Activated CD4-positive, alpha-beta T cell treated with anti-CD3 and anti-CD28 coated beads for 24 hours (primary cell): ENCODE data around the gene CTBS.
"Not testable (repeated sequence)": the region's sequence is repeated elsewhere in the genome, so short reads cannot be mapped to it uniquely, and the experiment has no call there.

Experiments used
- DNase-seq, 2 donors: peaks; one replicate each; pipeline ENCODE4 v3.0.0-alpha.2; 2020; ENCODE audit warnings: low read depth in 2 of 2

The CTBS gene

GRCh38 chr1:84573967-84574842 lies at the start of gene CTBS:
Gene CTBS, minus strand, starts transcription at chr1:84574440. Its CDS starts 25 bp downstream, at chr1:84574415.
- DNase-seq = peak; percentile 75 to 76

GRCh38 chr1:84621553-84621952 lies 47.3 kb upstream of the CTBS start:
- DNase-seq = no peak

- DNase-seq = peak; percentile 65 to 66
Measured at GRCh38 chr1:84620720-84621313, 46.6 kb upstream of the CTBS start.

DNA sequence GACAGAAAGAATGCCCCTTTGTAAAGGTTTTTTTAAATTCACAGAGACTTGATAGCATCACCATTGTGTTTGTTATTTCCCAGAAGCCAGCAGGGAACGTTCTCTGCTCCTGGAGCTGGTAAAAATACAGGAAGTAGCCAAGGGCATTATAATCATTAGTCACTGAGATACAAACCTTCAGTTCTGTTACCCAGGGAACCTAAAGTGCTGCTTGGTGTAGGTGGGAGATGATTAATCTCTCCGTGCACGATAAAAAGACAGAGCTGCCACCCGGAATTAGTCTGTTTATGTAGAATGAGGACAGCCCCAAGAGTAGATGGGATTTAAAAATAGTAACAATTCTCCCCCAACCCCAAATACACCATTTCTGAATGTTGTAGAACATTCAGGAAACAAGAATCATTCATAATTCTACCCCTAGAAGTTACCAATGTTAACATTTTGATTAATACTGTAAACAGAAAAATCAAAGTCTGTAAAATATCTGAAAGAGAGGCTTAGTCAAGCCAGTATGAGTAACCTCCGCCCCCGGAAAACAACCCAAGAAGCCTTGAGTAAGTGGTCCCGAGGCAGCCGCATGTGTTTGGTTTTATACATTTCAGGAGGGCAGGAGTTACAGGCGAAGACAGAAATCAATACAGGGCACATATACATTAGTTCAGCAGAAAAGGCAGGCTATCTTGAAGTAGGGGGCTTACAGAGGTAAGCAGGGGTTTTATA lies 45.3 kb upstream of the CTBS start:
- peak; percentile 45 to 56 for DNase-seq

DNA sequence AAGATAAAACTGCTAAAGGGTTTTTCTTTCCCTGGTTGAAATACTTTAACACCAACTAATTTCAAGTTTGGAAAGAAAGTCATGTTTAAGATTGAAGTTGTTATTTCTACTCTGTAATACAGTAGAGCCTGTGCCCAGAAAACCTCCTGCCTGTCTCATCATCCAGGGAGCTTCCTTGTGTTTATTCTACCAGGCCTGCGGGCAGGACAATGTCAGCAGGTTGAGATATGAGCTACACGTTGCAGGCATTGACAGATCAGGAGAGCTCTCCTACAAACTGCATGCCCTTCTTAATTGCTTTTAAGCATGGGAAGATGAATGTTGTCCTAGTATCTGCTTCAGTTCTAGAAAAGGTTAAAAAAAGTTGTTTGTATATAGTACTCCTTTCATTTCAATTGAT lies 43.1 kb upstream of the CTBS start:
- no peak for DNase-seq

GRCh38 chr1:84615790-84616189 lies 41.5 kb upstream of the CTBS start:
- no peak for DNase-seq

- DNase-seq = no peak
Measured at GRCh38 chr1:84613887-84614286, 39.6 kb upstream of the CTBS start.

- DNase-seq = no peak
Measured at GRCh38 chr1:84613026-84613425, 38.8 kb upstream of the CTBS start.

GRCh38 chr1:84611796-84612195 lies 37.6 kb upstream of the CTBS start:
- DNase-seq = no peak

GRCh38 chr1:84611091-84611490 lies 36.9 kb upstream of the CTBS start:
- no peak for DNase-seq

DNA sequence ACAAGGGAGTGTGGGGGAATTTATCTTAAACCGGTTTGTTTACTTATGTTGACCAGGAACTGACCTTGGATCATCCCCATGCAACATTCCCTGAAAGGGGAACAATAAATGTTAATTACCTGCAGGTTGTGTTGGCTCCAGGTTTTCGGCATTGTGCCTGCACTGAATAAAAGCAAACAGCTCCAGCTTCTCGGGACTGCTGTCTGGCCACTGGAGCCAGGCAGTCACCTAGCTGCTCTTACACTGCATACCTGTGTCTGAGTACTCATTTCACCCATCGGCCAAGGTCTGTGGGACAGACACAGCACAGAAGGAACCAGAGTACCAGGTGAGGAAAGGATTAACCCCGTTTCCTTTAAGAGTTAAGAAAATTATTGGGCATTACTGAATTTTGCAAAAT lies 32.7 kb upstream of the CTBS start:
- no peak for DNase-seq

- DNase-seq = no peak
Measured at GRCh38 chr1:84605157-84605556, 30.9 kb upstream of the CTBS start.

DNA sequence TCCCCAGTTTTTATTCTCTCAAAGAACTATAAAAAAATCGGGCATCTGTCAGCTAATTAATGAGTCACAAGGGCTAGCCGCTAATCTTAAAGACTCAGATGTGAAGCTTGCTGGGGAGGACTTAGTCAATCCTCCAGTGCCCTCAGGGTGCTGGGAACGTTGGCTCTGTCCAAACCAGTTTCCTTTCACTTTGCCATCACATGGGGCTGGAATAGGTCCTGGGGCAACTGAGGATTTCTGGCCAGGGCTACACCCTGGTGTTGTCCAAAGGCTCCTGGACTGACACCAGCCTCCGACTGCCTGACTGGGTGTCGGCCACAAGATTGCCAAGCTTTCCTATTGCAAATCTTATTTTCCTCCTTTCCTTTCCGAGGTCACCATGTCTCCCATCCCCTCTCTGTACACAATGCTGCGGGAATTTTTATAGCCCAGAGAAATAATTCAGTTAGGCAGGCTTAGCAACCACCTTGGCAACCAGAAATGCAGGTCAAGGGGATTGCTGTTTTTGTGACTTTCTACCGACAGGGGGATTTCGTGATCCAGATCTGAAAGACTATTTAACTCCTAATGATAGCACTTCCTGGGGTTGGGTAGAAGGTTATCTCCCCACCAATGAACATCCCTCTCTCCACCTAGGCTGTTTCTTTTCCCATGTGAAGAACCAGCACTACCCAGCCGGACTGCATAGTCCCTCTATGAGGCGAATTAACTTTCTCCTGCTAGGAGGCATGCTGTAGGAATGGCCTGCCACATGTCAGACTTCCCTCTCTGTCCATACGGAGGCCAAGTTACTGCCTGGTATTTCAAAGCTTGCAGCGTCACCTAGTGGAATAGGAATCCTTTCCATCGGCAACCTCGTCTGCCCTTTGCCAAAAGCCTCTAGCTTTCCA lies 29.9 kb upstream of the CTBS start:
- DNase-seq = no peak

DNA sequence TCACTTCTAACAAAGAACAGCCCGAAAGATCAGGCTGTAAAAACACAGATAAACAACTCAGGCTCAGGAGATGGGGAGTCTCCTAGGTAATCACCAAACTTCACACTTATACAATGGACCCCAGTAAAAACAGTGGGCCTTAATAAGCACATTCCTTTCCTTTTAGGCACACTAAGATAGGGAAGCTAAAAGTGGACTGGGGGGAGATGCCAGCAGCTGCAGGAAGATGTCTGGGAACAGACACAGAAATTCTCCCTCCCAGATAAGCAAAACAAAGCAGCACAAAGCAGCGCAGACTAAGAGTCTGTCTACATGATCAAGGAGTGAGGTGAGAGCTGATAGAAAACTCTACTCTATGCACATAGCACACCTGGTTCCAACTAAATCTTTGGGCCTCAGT lies 29.0 kb upstream of the CTBS start:
- no peak for DNase-seq

- DNase-seq = no peak
Measured at GRCh38 chr1:84600796-84601195, 26.6 kb upstream of the CTBS start.

DNA sequence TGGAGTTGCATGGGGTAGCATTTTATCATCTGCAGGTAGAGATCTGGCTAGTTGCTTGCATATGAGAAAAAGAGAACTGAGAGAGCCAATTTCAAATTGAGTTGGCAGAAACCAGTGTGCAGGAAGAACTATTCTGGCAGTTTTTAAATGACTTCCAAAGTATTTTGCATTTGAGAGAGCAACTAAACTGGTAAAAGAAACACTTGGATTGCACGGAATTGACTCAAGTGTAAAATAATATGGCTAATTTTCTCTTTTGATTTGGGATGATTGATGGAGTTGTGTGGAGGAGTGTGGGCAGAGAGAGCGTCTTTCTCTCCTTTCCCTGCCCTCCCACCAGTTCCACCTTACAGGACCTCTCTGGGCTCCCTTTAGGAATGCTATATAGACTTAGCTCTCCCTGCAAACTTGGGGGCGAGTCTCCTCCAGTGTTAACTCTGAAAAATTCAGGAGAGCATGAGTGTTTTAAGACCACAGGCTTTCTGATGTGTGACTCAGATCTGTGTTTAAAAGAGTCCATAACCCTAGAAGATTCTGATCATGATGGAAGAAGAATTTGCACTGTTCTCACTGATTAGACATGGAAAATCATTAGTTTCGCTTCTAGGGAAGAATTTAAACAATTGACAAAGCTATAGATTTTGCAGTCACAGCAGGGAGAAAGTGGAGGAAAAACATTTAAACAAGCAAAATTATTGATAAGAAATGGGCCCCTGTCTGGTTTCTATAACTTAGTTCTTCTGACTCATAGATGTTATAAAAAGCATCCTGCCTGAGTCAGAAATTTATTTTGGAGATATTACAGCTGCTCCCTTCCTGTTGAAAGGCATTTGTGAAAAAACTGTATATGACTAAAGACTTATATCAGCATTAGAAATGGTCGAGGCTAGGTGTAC lies 24.9 kb upstream of the CTBS start:
- no peak for DNase-seq

GRCh38 chr1:84598418-84598817 lies 24.2 kb upstream of the CTBS start:
- no peak for DNase-seq

DNA sequence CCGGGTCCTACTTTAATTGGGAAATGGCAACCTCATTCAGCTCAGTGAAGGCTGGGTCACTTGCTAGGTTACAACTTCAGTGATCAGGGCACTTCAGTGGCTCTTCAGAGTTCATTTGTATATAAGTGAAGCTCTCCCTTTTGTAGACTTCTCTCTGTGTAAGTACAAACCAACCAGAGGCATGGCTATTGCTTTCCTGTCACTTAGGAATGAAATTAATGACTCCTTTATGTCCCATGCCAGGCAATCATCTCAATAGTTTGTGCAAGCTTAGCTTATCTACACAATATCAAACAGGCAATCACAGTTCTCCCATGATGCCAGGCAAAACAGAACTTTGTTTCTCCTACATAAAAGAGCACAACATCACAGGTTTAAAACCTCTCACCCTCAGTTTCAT lies 22.8 kb upstream of the CTBS start:
- no peak for DNase-seq

DNA sequence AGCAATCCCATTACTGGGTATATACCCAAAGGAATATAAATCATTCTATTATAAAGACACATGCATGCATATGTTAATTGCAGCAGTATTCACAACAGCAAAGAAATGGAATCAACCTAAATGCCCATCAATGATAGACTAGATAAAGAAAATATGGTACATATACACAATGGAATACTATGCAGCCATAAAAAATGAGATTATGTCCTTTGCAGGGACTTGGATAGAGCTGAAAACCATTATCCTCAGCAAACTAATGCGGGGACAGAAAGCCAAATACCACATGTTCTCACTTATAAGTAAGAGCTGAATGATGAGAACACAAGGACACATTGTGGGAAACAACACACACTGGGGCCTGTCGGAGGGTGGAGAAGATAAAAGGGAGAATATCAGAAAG lies 20.7 kb upstream of the CTBS start:
- DNase-seq = not testable (repeated sequence)

DNA sequence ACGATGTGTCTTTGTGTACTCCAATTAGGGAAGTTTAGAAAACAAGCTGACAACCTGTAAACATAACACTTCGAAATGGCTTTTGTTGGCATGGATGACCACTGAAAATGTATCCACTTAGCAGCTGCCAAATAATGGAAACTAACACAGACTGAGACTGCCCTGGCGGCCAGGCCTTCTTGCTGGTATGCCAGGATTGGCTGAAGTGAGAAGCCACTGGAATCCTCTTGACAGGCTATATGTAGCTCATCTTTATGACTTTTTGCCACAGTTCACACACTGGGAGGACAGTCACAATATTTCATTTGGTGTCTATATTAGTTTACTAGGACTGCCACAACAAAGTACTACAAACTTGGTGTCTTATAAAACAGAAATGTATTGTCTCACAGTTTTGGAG lies 12.9 kb upstream of the CTBS start:
- no peak for DNase-seq

GRCh38 chr1:84585803-84586202 lies 11.6 kb upstream of the CTBS start:
- DNase-seq = no peak
